ENCODE results near the gene DDX31. TPM values are rescaled to one million over a fixed set of nuclear protein-coding genes. Genes with fewer than 3 reads are reported as not detected.

DDX31 gene
- total and polyA plus RNA-seq, 9 of the 15 experiments (the other 6 are each of a cell fraction or from before 2014, with no cell fraction given), result 11.9 to 24.6 (median 22.2) TPM

- Histone ChIP-seq H3K9me1 (ENCODE audit: control insufficient read depth, insufficient read depth, low read length) (no peaks in the 10 kb centered on the region), H3K9ac (ENCODE audit: insufficient read depth in 1 of 2, low read depth in 2 of 2, low read length in 2 of 2) (no peak overlapping the region), H3K27ac (ENCODE audit: extremely low read depth, low read depth, low read length) (no peak overlapping the region), H2AFZ (ENCODE audit: low read depth, low read length) (no peak overlapping the region), H3K36me3 (ENCODE audit: control insufficient read depth, insufficient read depth, low read length) (no peaks in the 10 kb centered on the region), H3K4me1 (replicated peaks in 1 of 2; ENCODE audit: control insufficient read depth in 2 of 2, insufficient read depth in 2 of 2, low read length in 2 of 2) (no peaks in the 10 kb centered on the region), H3K4me3 (no peak overlapping the region), H3K27me3 (ENCODE audit: control insufficient read depth in 2 of 2, insufficient read depth in 2 of 2, low read length in 2 of 2) (no peaks in the 10 kb centered on the region; a peak in 1 of 5 replicates), H4K20me1 (replicated peaks; ENCODE audit: control insufficient read depth, insufficient read depth, low read length) (no peaks in the 10 kb centered on the region), H3K4me2 (ENCODE audit: insufficient read depth, low read length) (no peak overlapping the region), H3K9me3 (replicated peaks; ENCODE audit: control insufficient read depth, insufficient read depth, low read depth, low read length) (peaks cover 4% of the 10 kb centered on the region; the same call in 1 of the 2 replicates), H3K79me2 (ENCODE audit: control insufficient read depth, insufficient read depth, low read length) (no peaks in the 10 kb centered on the region)
- ChIA-PET CTCF (ENCODE audit: low intra/inter-chr PET ratio) (no interaction called here), POLR2A (interaction anchor here (0.9 kb wide), 1 partner anchor 10 kb away, joined by 4 read pairs; no protein-coding TSS in a partner anchor)
- BruUV-seq (replicated peaks), result no TSS peak
- ATAC-seq, result no peak
- intact Hi-C loops (cut with micrococcal nuclease), result loop anchor here (10.0 kb wide), 1 partner anchor 96 kb away; no protein-coding TSS in a partner anchor
- in situ Hi-C loops (cut with MboI), result no loop called here
- DNase-seq (ENCODE audit: extremely low read depth in 1 of 4, low spot score in 3 of 4), result no peak
- WGBS (ENCODE audit: insufficient coverage, low coverage, missing lambda C conversion rate), result 16% methylated on average over 3 of the region's 4 CpGs
- FAIRE-seq, result no peak
- TF ChIP-seq BMI1 (IDR thresholded peaks at IDR 0.05; ENCODE audit: low read length) (no peak), EGR1 (conservative IDR thresholded peaks at IDR 0.05) (no peak), POLR2H (tag; IDR thresholded peaks at IDR 0.05; ENCODE audit: low read depth) (no peak), SMAD4 (CRISPR knock-in tag; conservative IDR thresholded peaks at IDR 0.05) (no peak), TFE3 (CRISPR knock-in tag; IDR thresholded peaks at IDR 0.05) (no peak), ZHX1 (conservative IDR thresholded peaks at IDR 0.05; ENCODE audit: low read length) (no peak), SRSF3 (IDR thresholded peaks at IDR 0.05; ENCODE audit: insufficient read depth, low read length) (no peak), CBFB (CRISPR knock-in tag; IDR thresholded peaks at IDR 0.05) (no peak), PTRF (tag; IDR thresholded peaks at IDR 0.05) (no peak), GMEB1 (CRISPR knock-in tag; IDR thresholded peaks at IDR 0.05) (no peak), PKNOX1 (IDR thresholded peaks at IDR 0.05) (no peak), ZBTB17 (CRISPR knock-in tag; IDR thresholded peaks at IDR 0.05) (no peak), ZNF695 (CRISPR knock-in tag; IDR thresholded peaks at IDR 0.05) (no peak), U2AF1 (optimal IDR thresholded peaks at IDR 0.05; ENCODE audit: low read depth, low read length) (no peak), ADNP (tag; IDR thresholded peaks at IDR 0.05) (no peak), PHF20 (IDR thresholded peaks at IDR 0.05; ENCODE audit: partially characterized antibody) (no peak), TEAD1 (CRISPR knock-in tag; IDR thresholded peaks at IDR 0.05) (no peak)
These were observed 29.2 kb upstream of the DDX31 start for GRCh38 chr9:132698989-132699388.
